AG10803 (cell line): ENCODE results near the gene ARHGAP26.
A peak's percentile ranks its signal among the peaks of the same experiment; 100 is the strongest.

Experiments used
- DNase-seq: peaks from one replicate; pipeline ENCODE4 v3.0.0; 2010; ENCODE audit warnings: low read depth
- H3K4me3 ChIP-seq: 2 replicates; pipeline ENCODE4 v1.5.1; 2011; ENCODE audit warnings: mild to moderate bottlenecking, low read length, control low read depth
- CTCF ChIP-seq: conservative IDR thresholded peaks from 2 replicates; pipeline ENCODE4 v1.5.1; 2011; ENCODE audit warnings: mild to moderate bottlenecking, low read length, control low read depth, inconsistent platforms

The ARHGAP26 gene

GRCh38 chr5:143065996-143066522 is 295.9 kb downstream of the ARHGAP26 start:
- DNase-seq = no peak

GRCh38 chr5:143066556-143067281 is 296.5 kb downstream of the ARHGAP26 start:
- peak; percentile 45 for DNase-seq
- no peak overlapping the region for H3K4me3 ChIP-seq
- TF ChIP-seq CTCF = no peak

More at GRCh38 chr5:143065996-143066522, 295.9 kb downstream of the ARHGAP26 start:
- H3K4me3 ChIP-seq = no peak overlapping the region
- TF ChIP-seq CTCF = no peak

- H3K4me3 ChIP-seq = no peak overlapping the region
- DNase-seq = no peak
- TF ChIP-seq CTCF = no peak
Observed at GRCh38 chr5:143068712-143069111, 298.5 kb downstream of the ARHGAP26 start.

GRCh38 chr5:143071927-143072326 is 301.8 kb downstream of the ARHGAP26 start:
- DNase-seq = no peak
- no peak overlapping the region for H3K4me3 ChIP-seq
- TF ChIP-seq CTCF = no peak

GRCh38 chr5:143072734-143073133 is 302.6 kb downstream of the ARHGAP26 start:
- H3K4me3 ChIP-seq = no peak overlapping the region
- TF ChIP-seq CTCF = no peak
- no peak for DNase-seq

- no peak for TF ChIP-seq CTCF
- no peak overlapping the region for H3K4me3 ChIP-seq
- DNase-seq = no peak
Observed at GRCh38 chr5:143073766-143074165, 303.6 kb downstream of the ARHGAP26 start.

- DNase-seq = peak; percentile 37
- H3K4me3 ChIP-seq = no peak overlapping the region
- TF ChIP-seq CTCF = no peak
Observed at GRCh38 chr5:143074414-143074996, 304.3 kb downstream of the ARHGAP26 start.
